K562 (cell line): ENCODE measurements around the gene POLK. TPM values are rescaled to one million over a fixed set of nuclear protein-coding genes. Genes with fewer than 3 reads are reported as not detected.

Source experiments
- ATF1 ChIP-seq, 2 experiments: fragments of 450-650 bp in 1 of 2; IDR thresholded peaks; 2 replicates each; pipeline ENCODE4 v1.6.1; 2016; ENCODE audit warnings: missing compliant biosample characterization in 1 of 2, missing genetic modification characterization in 1 of 2
- CBX1 ChIP-seq: sonication (generic); IDR thresholded peaks from 2 replicates; pipeline ENCODE4 v1.6.1; 2016; ENCODE audit warnings: antibody characterized with exemption, low read depth, mild to moderate bottlenecking
- CC2D1A ChIP-seq: fragments of 450-650 bp; IDR thresholded peaks from 2 replicates; pipeline ENCODE4 v1.6.1; 2017; ENCODE audit warnings: mild to moderate bottlenecking
- COPS2 ChIP-seq: fragments of 450-650 bp; conservative IDR thresholded peaks from 2 replicates; pipeline ENCODE4 v1.6.1; 2016; ENCODE audit warnings: mild to moderate bottlenecking, moderate library complexity
- CSDE1 ChIP-seq, 2 experiments: fragments of 450-650 bp; IDR thresholded peaks; 2 replicates each; pipeline ENCODE4 v1.6.1; 2016; ENCODE audit warnings: mild to moderate bottlenecking in 1 of 2
- NELFE ChIP-seq: IDR thresholded peaks from 2 replicates; pipeline ENCODE4 v1.6.1; 2011; ENCODE audit warnings: mild to moderate bottlenecking; ENCODE audit not compliant: insufficient read depth, insufficient read length
- NFATC3 ChIP-seq: fragments of 450-650 bp; IDR thresholded peaks from 2 replicates; pipeline ENCODE4 v1.6.1; 2017; ENCODE audit warnings: mild to moderate bottlenecking
- NR0B1 ChIP-seq: fragments of 450-650 bp; IDR thresholded peaks from one replicate; pipeline ENCODE4 v1.6.1; 2018; ENCODE audit warnings: mild to moderate bottlenecking, moderate library complexity; ENCODE audit not compliant: partially characterized antibody
- PML ChIP-seq: IDR thresholded peaks from 2 replicates; pipeline ENCODE4 v1.6.1; 2012; ENCODE audit warnings: low read length, inconsistent platforms
- POU5F1 ChIP-seq: fragments of 150-350 bp; IDR thresholded peaks from 2 replicates; pipeline ENCODE4 v1.6.1; 2014; ENCODE audit warnings: borderline replicate concordance, low read length, low read depth, mild to moderate bottlenecking; ENCODE audit not compliant: partially characterized antibody
- RHOXF2B ChIP-seq: fragments of 250-450 bp; sonication (Bioruptor Pico); conservative IDR thresholded peaks from 2 replicates; pipeline ENCODE4 v1.5.1; 2021
- SAP30 ChIP-seq: fragments of 200-600 bp; sonication (generic); IDR thresholded peaks from 2 replicates; pipeline ENCODE4 v1.6.1; 2012; ENCODE audit warnings: borderline replicate concordance, low read depth, mild to moderate bottlenecking, moderate library complexity, low read length, control low read depth, inconsistent platforms; ENCODE audit not compliant: insufficient read depth, poor library complexity, severe bottlenecking
- U2AF2 ChIP-seq: fragments of 200-400 bp; formaldehyde crosslinking; optimal IDR thresholded peaks from 2 replicates; pipeline ENCODE3; 2017; ENCODE audit warnings: low read depth, mild to moderate bottlenecking, low read length
- USF1 ChIP-seq: sonication (generic); formaldehyde crosslinking; IDR thresholded peaks from 2 replicates; pipeline ENCODE4 v1.9.0; 2022; ENCODE audit warnings: mild to moderate bottlenecking, missing genetic modification reagents
- XRCC3 ChIP-seq: fragments of 450-650 bp; IDR thresholded peaks from 2 replicates; pipeline ENCODE4 v1.6.1; 2017; ENCODE audit warnings: mild to moderate bottlenecking, moderate library complexity
- ZBTB17 ChIP-seq: fragments of 450-650 bp; formaldehyde crosslinking; IDR thresholded peaks from 2 replicates; pipeline ENCODE4 v1.4.0; 2020; ENCODE audit warnings: mild to moderate bottlenecking
- ZFP1 ChIP-seq: fragments of 450-650 bp; formaldehyde crosslinking; IDR thresholded peaks from 2 replicates; pipeline ENCODE4 v1.4.0; 2020; ENCODE audit warnings: mild to moderate bottlenecking, mixed read lengths
- ZNF184 ChIP-seq: sonication (generic); formaldehyde crosslinking; IDR thresholded peaks from 2 replicates; pipeline ENCODE4 v1.5.0; 2020; ENCODE audit warnings: missing genetic modification reagents
- ZNF512 ChIP-seq: IDR thresholded peaks from 2 replicates; pipeline ENCODE4 v1.6.1; 2016; ENCODE audit warnings: missing genetic modification characterization, missing compliant biosample characterization
- polyA plus RNA-seq, 8 experiments: library from polyadenylated mRNA; depleted of rRNA in 4 of 8; stranded (reverse) in 5 of 8; unstranded in 3 of 8; fragments of >200 nt; fragmentation: Nextera tagmentation in 2 of 8; fragmentation: Illumina TruSeq in 1 of 8; extraction: Ambion mirVana in 2 of 8; extraction: Trizol in 1 of 8; gene quantifications; 2 replicates each; pipeline versions ENCODE4 v1.2.1 to v1.2.3, GENCODE V29; 2011 to 2014; ENCODE audit warnings: inconsistent platforms in 1 of 8, missing spikeins in 1 of 8
- total RNA-seq, 7 experiments: library from RNA; depleted of rRNA in 6 of 7; stranded (reverse); fragments of >200 nt in 6 of 7; fragmentation: Illumina TruSeq in 2 of 7; extraction: Trizol in 2 of 7; gene quantifications; 2 replicates each; pipeline versions ENCODE4 v1.2.1 to v1.2.3, GENCODE V29; 2011 to 2021; ENCODE audit warnings: low replicate concordance in 1 of 7
- TF ChIP-seq, protein P1 (sequence below): fragments of 250-450 bp; sonication (Bioruptor Pico); IDR thresholded peaks from 2 replicates; pipeline ENCODE4 v1.8.0; 2022; ENCODE audit warnings: inconsistent platforms, mild to moderate bottlenecking, moderate library complexity, borderline replicate concordance
- TF ChIP-seq, protein P2 (sequence below): fragments of 450-650 bp; conservative IDR thresholded peaks from 2 replicates; pipeline ENCODE4 v1.6.1; 2016; ENCODE audit warnings: missing genetic modification characterization, low read depth, mild to moderate bottlenecking, control low read depth, missing compliant biosample characterization

POLK gene
- total and polyA plus RNA-seq, 9 of the 15 experiments (the other 6 are each of a cell fraction or from before 2014, with no cell fraction given) = 6.1 to 31.6 (median 16.5) TPM

- TF ChIP-seq, protein P1, sequence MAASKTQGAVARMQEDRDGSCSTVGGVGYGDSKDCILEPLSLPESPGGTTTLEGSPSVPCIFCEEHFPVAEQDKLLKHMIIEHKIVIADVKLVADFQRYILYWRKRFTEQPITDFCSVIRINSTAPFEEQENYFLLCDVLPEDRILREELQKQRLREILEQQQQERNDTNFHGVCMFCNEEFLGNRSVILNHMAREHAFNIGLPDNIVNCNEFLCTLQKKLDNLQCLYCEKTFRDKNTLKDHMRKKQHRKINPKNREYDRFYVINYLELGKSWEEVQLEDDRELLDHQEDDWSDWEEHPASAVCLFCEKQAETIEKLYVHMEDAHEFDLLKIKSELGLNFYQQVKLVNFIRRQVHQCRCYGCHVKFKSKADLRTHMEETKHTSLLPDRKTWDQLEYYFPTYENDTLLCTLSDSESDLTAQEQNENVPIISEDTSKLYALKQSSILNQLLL (CRISPR knock-in tag) = no peak
- peak; percentile 43; the same call in 1 of the 2 replicates for TF ChIP-seq PML
- no peak for TF ChIP-seq NELFE
- TF ChIP-seq ZFP1 (CRISPR knock-in tag) = 0 out of 2 replicates have a peak, but pooled peaks have one; percentile 9
- no peak for TF ChIP-seq U2AF2
- TF ChIP-seq CSDE1 (IDR thresholded peaks at IDR 0.05) = no peak
- TF ChIP-seq CBX1 = no peak; the same call in 1 of the 2 replicates
- no peak for TF ChIP-seq NFATC3
- TF ChIP-seq ZBTB17 (CRISPR knock-in tag) = peak; percentile 82
- TF ChIP-seq CC2D1A = no peak
- no peak for TF ChIP-seq ATF1 (CRISPR knock-in tag; IDR thresholded peaks at IDR 0.05)
- TF ChIP-seq ATF1 (tag; IDR thresholded peaks at IDR 0.05) = peak; percentile 89
- TF ChIP-seq USF1 (CRISPR knock-in tag) = no peak
- no peak for TF ChIP-seq ZNF184 (CRISPR knock-in tag)
- no peak for TF ChIP-seq RHOXF2B (CRISPR knock-in tag)
- no peak for TF ChIP-seq ZNF512 (tag)
- peak; percentile 71 for TF ChIP-seq SAP30
- no peak for TF ChIP-seq XRCC3
- TF ChIP-seq, protein P2, sequence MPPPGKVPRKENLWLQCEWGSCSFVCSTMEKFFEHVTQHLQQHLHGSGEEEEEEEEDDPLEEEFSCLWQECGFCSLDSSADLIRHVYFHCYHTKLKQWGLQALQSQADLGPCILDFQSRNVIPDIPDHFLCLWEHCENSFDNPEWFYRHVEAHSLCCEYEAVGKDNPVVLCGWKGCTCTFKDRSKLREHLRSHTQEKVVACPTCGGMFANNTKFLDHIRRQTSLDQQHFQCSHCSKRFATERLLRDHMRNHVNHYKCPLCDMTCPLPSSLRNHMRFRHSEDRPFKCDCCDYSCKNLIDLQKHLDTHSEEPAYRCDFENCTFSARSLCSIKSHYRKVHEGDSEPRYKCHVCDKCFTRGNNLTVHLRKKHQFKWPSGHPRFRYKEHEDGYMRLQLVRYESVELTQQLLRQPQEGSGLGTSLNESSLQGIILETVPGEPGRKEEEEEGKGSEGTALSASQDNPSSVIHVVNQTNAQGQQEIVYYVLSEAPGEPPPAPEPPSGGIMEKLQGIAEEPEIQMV = no peak
- TF ChIP-seq COPS2 = no peak
- no peak for TF ChIP-seq NR0B1
- no peak for TF ChIP-seq POU5F1
Measured at GRCh38 chr5:75511435-75512382, at the start of gene POLK, which contains the start of gene CERT1 (continued).
